Left ventricle myocardium inferior (tissue), 1 donor: ENCODE measurements around the gene DENND1A. TPM values are rescaled to one million over a fixed set of nuclear protein-coding genes. Genes with fewer than 3 reads are reported as not detected.

Experiments used
- DNase-seq: peaks from one replicate; pipeline ENCODE4 v3.0.0-alpha.2; 2020
- H3K27ac ChIP-seq: fragments of 200-600 bp; replicated peaks from 2 replicates; pipeline ENCODE4 v1.8.0; 2021
- H3K27me3 ChIP-seq: fragments of 200-600 bp; 2 replicates; pipeline ENCODE4 v1.8.0; 2021; ENCODE audit warnings: low read depth
- H3K36me3 ChIP-seq: fragments of 200-600 bp; 2 replicates; pipeline ENCODE4 v1.8.0; 2021
- H3K4me1 ChIP-seq: fragments of 200-600 bp; 2 replicates; pipeline ENCODE4 v1.8.0; 2021
- H3K4me3 ChIP-seq: fragments of 200-600 bp; 2 replicates; pipeline ENCODE4 v1.8.0; 2021; ENCODE audit warnings: mild to moderate bottlenecking, moderate library complexity
- H3K9me3 ChIP-seq: fragments of 200-600 bp; replicated peaks from 2 replicates; pipeline ENCODE4 v1.8.0; 2021
- CTCF ChIP-seq: fragments of 200-600 bp; IDR thresholded peaks from 2 replicates; pipeline ENCODE4 v1.8.0; 2021; ENCODE audit warnings: antibody characterized with exemption, mild to moderate bottlenecking, borderline replicate concordance
- intact Hi-C: fragments of 100-400 bp; cut with micrococcal nuclease; formaldehyde crosslinking; loops from one replicate; pipeline ENCODE4 v1.11.0; 2022
- total RNA-seq: library from RNA; stranded (reverse); fragmentation: NEBNext Ultra II Directional; extraction: Animal tissue kit (Norgen Biotek cat#: 25700); gene quantifications from one replicate; pipeline ENCODE4 v1.2.1, GENCODE V29; 2021
- donor health status: DM: no; HTN: yes; CAD: no; lungs with severe emphysema.

Gene DENND1A
- total RNA-seq, 1 donor from 2014 or later: 12.2 TPM

- H3K36me3 ChIP-seq: no peaks in the 10 kb centered on the region
- no peak overlapping the region for H3K27ac ChIP-seq
- no peak for TF ChIP-seq CTCF
- no peaks in the 10 kb centered on the region for H3K4me1 ChIP-seq
- intact Hi-C loops: no loop called here
- peaks cover 8% of the 10 kb centered on the region for H3K9me3 ChIP-seq
- no peak for DNase-seq
- no peak overlapping the region for H3K4me3 ChIP-seq
- no peaks in the 10 kb centered on the region for H3K27me3 ChIP-seq
These were observed 535.4 kb downstream of the DENND1A start for GRCh38 chr9:123394291-123395235.

GRCh38 chr9:123392802-123393201, 537.1 kb downstream of the DENND1A start:
- intact Hi-C loops: no loop called here
- Histone ChIP-seq H3K4me3 (no peak overlapping the region), H3K9me3 (peaks cover 8% of the 10 kb centered on the region), H3K4me1 (no peaks in the 10 kb centered on the region), H3K36me3 (no peaks in the 10 kb centered on the region), H3K27ac (no peak overlapping the region), H3K27me3 (no peaks in the 10 kb centered on the region)
- no peak for TF ChIP-seq CTCF
- no peak for DNase-seq

GRCh38 chr9:123391946-123392345, 538.0 kb downstream of the DENND1A start:
- Histone ChIP-seq H3K27ac (no peak overlapping the region), H3K36me3 (no peaks in the 10 kb centered on the region), H3K4me3 (no peak overlapping the region), H3K4me1 (no peaks in the 10 kb centered on the region), H3K9me3 (peaks cover 8% of the 10 kb centered on the region), H3K27me3 (no peaks in the 10 kb centered on the region)
- no peak for TF ChIP-seq CTCF
- DNase-seq: no peak
- intact Hi-C loops: no loop called here

- H3K36me3 ChIP-seq: no peaks in the 10 kb centered on the region
- H3K9me3 ChIP-seq: peaks cover 8% of the 10 kb centered on the region
- DNase-seq: no peak
- H3K4me1 ChIP-seq: no peaks in the 10 kb centered on the region
- no peak for TF ChIP-seq CTCF
- no peak overlapping the region for H3K4me3 ChIP-seq
- intact Hi-C loops: no loop called here
- H3K27ac ChIP-seq: no peak overlapping the region
- H3K27me3 ChIP-seq: no peaks in the 10 kb centered on the region
These were observed 538.7 kb downstream of the DENND1A start for GRCh38 chr9:123391233-123391632.

GRCh38 chr9:123390337-123391135, 539.4 kb downstream of the DENND1A start:
- Histone ChIP-seq H3K27ac (no peak overlapping the region), H3K4me1 (no peaks in the 10 kb centered on the region), H3K36me3 (no peaks in the 10 kb centered on the region), H3K27me3 (no peaks in the 10 kb centered on the region), H3K9me3 (peaks cover 8% of the 10 kb centered on the region), H3K4me3 (no peak overlapping the region)
- TF ChIP-seq CTCF: no peak
- intact Hi-C loops: no loop called here
- no peak for DNase-seq
